ENCODE data around the gene VWA5B2. TPM values are rescaled to one million over a fixed set of nuclear protein-coding genes. Genes with fewer than 3 reads are reported as not detected.

The VWA5B2 gene
- total RNA-seq, 4 donors from 2014 or later = 0.21 to 1.8 (median 0.22) TPM; not detected in 1

DNA sequence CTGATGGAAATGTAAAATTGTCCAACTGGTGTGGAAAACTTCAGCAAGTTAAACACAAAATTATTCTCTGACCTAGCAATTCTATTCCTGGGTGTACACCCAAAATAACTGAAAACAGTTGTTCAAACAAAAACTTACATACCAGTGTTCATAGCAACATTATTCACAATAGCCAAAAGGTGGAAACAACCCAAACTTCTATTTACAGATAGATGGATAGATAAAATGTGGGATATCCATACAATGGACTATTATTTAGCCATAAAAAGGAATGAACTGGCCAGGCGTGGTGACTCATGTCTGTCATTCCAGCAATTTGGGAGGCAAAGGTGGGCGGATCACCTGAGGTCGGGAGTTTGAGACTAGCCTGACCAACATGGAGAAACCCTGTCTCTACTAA is 6.9 kb upstream of the VWA5B2 start:
- TF ChIP-seq EP300 (IDR thresholded peaks at IDR 0.05) (no peak), POLR2A (IDR thresholded peaks at IDR 0.05) (no peak)
- TF ChIP-seq, protein P1, sequence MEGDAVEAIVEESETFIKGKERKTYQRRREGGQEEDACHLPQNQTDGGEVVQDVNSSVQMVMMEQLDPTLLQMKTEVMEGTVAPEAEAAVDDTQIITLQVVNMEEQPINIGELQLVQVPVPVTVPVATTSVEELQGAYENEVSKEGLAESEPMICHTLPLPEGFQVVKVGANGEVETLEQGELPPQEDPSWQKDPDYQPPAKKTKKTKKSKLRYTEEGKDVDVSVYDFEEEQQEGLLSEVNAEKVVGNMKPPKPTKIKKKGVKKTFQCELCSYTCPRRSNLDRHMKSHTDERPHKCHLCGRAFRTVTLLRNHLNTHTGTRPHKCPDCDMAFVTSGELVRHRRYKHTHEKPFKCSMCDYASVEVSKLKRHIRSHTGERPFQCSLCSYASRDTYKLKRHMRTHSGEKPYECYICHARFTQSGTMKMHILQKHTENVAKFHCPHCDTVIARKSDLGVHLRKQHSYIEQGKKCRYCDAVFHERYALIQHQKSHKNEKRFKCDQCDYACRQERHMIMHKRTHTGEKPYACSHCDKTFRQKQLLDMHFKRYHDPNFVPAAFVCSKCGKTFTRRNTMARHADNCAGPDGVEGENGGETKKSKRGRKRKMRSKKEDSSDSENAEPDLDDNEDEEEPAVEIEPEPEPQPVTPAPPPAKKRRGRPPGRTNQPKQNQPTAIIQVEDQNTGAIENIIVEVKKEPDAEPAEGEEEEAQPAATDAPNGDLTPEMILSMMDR (IDR thresholded peaks at IDR 0.05) = no peak
- Histone ChIP-seq H3K27me3 (peaks cover 0 to 34% of the 10 kb centered on the region in 2 donors), H3K36me3 (no peaks in the 10 kb centered on the region), H3K27ac (no peak overlapping the region), H3K9me3 (no peaks in the 10 kb centered on the region), H3K4me3 (no peak overlapping the region), H3K4me1 (no peaks in the 10 kb centered on the region)
- 72 to 86% methylated on average over 3 of the region's 3 CpGs for WGBS, 2 donors
- DNase-seq (ENCODE audit: low spot score in 2 of 2) = no peak

DNA sequence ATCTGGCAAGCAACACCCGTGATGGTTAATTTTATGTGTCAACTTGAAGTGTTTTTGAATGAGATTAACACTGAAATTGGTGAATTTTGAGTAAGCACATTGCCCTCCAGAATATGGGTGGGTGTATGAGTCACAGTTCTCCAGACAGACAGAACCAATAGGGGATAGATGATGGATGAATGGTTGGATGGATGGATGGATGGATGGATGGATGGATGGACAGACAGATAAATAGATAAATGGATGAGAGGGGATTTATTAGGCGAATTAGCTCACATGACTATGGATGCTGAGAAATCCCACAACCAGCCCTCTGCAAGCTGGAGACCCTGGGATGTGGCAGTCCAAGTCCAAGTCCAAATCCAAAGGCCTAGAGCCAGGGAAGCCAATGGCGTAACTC is 5.4 kb upstream of the VWA5B2 start:
- DNase-seq (ENCODE audit: low spot score in 2 of 2) = no peak
- TF ChIP-seq, protein P1 (IDR thresholded peaks at IDR 0.05) = no peak
- no peak for TF ChIP-seq POLR2A (IDR thresholded peaks at IDR 0.05)
- no peak for TF ChIP-seq EP300 (IDR thresholded peaks at IDR 0.05)
- no peaks in the 10 kb centered on the region for H3K36me3 ChIP-seq
- no peak overlapping the region for H3K27ac ChIP-seq
- no peaks in the 10 kb centered on the region for H3K9me3 ChIP-seq
- 75 to 82% methylated on average over 3 of the region's 3 CpGs for WGBS, 2 donors
- no peak overlapping the region for H3K4me3 ChIP-seq
- peaks cover 0 to 49% of the 10 kb centered on the region in 2 donors for H3K27me3 ChIP-seq
- H3K4me1 ChIP-seq = peaks cover 0 to 4% (median 0%) of the 10 kb centered on the region in 4 donors

DNA sequence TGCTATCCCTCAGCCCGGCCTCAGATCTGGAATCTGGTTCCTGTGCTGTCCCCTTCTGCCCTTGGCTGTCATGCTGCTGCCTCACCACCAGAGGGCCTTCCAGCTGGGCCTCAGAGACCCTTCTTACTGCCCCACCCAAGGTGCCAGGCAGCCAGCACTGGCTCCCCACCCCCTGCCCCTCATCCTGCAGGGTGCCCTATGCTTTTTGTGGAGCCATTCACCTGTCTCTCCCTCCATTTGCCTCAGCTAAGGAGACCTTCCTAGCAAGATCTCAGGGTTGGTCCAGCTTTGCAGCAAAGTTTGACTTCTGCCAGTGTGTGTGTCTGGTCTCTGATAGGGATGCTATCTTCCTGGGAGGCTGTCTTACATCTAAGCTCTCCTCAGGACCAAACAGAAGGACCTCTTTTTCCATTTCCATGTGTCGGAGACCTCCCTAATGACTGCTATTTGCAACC is 1.9 kb upstream of the VWA5B2 start:
- TF ChIP-seq POLR2A (IDR thresholded peaks at IDR 0.05) = no peak
- TF ChIP-seq, protein P1 (IDR thresholded peaks at IDR 0.05) = peak in 4 of 5 experiments; percentile 39 to 71 (median 57)
- DNase-seq (ENCODE audit: low spot score in 2 of 2) = no peak
- Histone ChIP-seq H3K36me3 (no peaks in the 10 kb centered on the region), H3K9me3 (no peaks in the 10 kb centered on the region), H3K4me3 (no peak overlapping the region), H3K27me3 (peaks cover 0 to 66% of the 10 kb centered on the region in 2 donors), H3K4me1 (peaks cover 0 to 26% (median 12%) of the 10 kb centered on the region in 4 donors), H3K27ac (no peak overlapping the region)
- 51 to 57% methylated on average over 2 of the region's 2 CpGs for WGBS, 2 donors

DNA sequence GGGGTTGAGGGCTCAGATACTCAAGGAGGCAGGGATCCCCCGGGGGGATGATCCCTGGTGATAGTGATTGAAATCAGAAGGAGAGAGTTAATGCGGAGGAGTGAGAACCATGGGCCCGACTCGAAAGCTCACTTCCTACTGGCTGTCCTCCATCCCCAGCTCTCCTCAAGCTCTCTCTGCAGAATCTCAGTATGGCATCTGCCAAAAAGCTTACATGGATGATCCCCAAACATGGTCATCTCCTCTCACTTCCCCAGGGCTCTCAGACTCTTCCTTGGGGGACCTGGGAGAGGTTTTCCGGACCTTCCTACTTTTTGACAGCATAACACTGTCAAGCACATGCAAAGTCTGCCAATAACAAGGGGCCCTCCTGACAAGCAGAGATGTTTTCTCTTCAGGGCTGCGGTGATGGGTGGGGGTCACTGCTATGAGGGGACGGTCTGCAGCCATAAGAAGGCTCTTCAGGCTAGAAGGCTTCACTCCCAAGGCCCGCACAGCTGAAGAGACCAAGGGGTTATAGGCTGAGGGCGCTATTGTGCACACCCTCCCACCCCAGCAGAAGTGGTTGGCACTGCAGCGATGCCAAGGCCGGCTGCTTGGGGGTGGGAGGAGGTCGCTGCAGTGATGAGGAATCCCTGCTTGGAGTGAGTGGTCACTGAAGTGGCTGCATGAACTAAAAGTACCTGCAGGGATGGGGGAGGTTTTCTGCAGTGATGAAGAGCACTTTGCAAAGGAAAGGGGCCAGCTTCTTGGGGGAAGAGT is 828 bp upstream of the VWA5B2 start:
- H3K36me3 ChIP-seq = no peaks in the 10 kb centered on the region
- H3K4me1 ChIP-seq = peaks cover 0 to 26% (median 12%) of the 10 kb centered on the region in 4 donors
- peaks cover 0 to 75% of the 10 kb centered on the region in 2 donors for H3K27me3 ChIP-seq
- no peaks in the 10 kb centered on the region for H3K9me3 ChIP-seq
- TF ChIP-seq, protein P1 (IDR thresholded peaks at IDR 0.05) = no peak
- TF ChIP-seq EP300 (IDR thresholded peaks at IDR 0.05) = no peak
- no peak for TF ChIP-seq POLR2A (IDR thresholded peaks at IDR 0.05)
- WGBS, 2 donors = 28 to 36% methylated on average over 11 to 12 of the region's 12 CpGs
- no peak overlapping the region for H3K27ac ChIP-seq
- DNase-seq (ENCODE audit: low spot score in 2 of 2) = no peak
- H3K4me3 ChIP-seq = peak overlapping the region in 2 of 4 donors; percentile 46 to 55

DNA sequence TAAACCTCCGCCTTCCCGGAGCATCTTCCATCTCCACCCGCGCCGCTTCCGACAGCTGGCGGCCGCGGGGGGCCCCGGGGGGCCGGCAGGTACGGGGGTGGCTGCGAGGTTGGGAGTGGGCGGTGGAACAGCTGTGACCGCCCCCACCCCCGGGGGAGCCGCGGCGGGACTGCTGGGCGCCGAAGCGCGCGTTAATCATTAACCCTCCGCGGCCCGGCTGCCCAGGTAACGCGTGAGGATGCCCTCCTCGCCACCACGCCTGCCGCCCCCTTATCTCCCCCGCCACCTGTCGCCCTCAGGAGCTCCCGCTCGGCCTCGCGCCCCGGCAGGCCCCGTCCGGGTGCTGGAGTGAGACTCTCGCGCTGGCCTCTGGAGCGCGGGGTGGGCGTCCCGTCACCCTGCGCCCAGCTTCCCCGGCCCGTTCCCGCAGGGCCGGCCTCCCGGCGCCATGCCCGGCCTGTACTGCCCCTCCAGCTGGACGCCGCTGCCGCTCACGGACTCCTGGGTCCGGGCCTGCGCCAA is 757 bp downstream of the VWA5B2 start:
- H3K27me3 ChIP-seq = peaks cover 0 to 84% of the 10 kb centered on the region in 2 donors
- 2% methylated on average over 33 to 43 of the region's 61 CpGs for WGBS, 2 donors
- DNase-seq (ENCODE audit: low spot score in 2 of 2) = no peak
- TF ChIP-seq, protein P1 (IDR thresholded peaks at IDR 0.05) = no peak
- TF ChIP-seq POLR2A (IDR thresholded peaks at IDR 0.05) (no peak), EP300 (IDR thresholded peaks at IDR 0.05) (no peak)
- peak overlapping the region in 3 of 4 donors; percentile 30 to 55 (median 46) for H3K4me3 ChIP-seq
- H3K9me3 ChIP-seq = no peaks in the 10 kb centered on the region
- H3K27ac ChIP-seq = no peak overlapping the region
- H3K4me1 ChIP-seq = peaks cover 0 to 26% (median 12%) of the 10 kb centered on the region in 4 donors
- no peaks in the 10 kb centered on the region for H3K36me3 ChIP-seq

Measured in tibial nerve (tissue), 4 donors.